GM21528 (cell line): ENCODE results near the gene TBL2.
"Not testable (repeated sequence)": the region's sequence is repeated elsewhere in the genome, so short reads cannot be mapped to it uniquely, and the experiment has no call there.

Experiments
- ATAC-seq: cut with Tn5 transposase; IDR thresholded peaks from one replicate; pipeline ENCODE4 v1.9.1; 2021; ENCODE audit warnings: mild to moderate bottlenecking, moderate library complexity; ENCODE audit not compliant: unreplicated experiment, low FRiP score

The TBL2 gene

DNA sequence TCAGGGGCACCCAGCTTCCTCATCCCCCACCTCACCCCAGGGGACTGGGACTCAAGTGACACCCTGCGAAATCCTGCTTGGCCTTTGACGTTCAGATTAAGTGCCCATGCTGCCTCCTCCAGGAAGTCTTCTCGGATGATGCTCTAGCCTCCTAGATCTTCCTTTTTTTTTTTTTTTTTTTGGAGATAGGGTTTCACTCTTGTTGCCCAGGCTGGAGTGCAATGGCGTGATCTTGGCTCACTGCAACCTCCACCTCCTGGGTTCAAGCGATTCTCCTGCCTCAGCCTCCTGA, 29.3 kb upstream of the TBL2 start:
- not testable (repeated sequence) for ATAC-seq

DNA sequence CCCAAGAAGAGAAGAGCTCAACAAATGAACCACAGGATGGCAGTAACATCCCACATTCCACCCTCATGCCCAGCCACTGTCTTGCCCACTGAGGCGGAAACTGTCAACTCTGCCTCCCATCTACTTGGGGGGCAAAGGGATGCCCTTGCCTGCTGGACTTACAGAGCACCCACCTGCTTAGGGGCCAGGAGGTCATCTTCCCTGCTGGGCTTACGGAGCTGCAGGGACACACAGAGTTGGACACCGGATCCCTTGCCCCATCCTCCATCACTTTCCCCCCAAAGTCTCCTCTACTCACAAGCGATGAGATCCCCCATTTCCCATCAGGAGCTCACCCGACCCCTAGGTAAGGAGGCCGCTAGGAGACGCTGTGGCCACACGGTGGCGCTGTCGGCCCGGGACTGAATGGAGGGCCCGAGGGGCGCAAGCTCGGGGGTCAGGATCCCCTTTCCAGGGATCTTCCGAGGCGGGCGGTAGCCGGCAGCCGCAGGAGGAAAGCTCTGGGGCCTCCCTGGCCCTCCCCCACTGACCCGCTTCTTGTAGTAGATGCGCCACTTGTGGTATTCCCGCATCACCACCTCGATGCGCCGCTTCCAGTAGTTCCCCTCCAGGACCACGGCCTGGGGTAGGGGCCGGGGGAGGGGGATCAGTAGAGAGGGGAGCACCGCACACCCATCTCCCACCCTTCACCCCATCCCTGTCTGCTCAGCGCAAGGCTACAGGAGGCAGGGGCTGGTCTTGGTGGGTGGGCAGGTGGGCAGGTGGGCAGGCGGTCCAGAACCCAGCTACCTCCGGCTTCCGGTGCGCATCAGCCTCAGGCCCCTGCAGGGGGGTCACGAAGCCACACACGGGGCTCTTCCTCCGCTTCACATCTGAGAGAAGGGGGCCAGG, 28.7 kb upstream of the TBL2 start:
- no peak for ATAC-seq

DNA sequence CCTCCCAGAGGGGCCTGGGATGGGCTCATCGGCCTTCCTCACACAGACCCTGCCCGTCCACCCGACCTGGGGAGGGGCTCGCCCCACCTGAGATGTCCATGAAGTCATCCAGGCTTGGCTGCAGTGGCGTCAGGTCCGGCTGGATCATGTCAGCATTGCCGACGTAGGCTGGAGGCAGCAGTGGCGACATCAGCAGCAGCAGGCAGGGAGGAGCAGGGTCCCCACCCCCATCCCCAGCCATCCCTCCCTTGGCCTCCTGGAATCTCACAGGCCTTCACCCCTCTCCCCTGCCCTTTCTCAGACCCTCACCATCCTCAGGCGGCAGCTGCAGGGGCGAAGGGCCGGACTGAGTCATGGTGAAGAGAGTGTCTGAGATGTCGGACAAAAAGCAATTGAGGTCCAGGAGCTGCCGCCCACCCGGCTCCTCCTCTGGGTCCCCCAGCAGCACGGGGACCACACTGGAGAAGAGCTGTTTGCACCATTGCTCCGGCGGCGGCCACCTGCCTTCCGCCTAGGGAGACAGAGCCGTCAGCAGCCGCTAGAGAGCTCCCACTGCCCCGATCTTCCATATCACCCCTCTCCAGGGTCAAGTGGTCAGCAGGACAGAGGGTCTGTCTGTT, 27.3 kb upstream of the TBL2 start:
- no peak for ATAC-seq

DNA sequence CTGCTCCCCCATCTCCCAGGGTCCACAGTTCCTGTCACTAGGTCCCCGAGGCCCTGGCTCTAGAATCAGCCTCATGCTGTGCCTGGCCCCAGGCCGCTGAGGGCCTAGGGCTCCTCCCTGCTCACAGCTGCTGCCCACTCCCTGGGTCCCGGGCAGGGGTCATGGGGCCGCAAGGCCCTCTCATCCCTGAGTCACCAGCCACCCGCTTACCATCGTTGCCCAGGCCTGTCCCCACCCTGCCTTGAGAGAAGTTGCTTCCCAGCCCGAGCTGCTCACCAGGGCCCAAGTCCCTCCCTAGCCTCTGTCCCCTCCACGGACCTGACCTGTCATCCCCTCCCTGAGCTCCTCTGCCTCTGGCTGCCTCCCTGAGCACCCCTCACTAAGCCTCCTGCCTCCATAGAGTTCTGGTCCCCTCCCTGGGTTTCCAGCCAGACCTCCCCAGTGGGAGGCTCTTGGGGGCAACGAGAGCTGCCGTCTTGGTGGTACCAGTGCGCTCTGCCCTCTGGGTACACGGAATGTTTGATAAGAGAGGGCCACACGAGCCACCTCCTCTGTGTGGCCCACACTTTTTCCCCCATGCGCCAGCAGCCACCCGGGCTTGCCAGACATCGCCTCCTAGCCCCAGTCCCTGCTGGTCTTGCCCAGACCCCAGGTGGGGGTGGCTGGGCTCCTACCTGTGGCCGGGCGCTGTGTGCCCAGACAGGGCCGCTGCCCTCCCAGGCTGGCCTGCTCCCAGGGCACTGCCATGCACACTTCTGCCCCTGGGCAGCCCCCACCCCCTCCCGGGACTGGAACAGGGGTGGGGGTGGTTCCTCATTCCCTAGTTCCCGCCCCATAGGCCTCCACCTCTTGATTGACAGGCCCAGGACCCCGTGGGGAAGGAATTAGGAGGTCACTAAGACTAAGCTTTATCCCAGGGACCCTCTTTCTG, 24.6 kb upstream of the TBL2 start:
- ATAC-seq, result no peak

DNA sequence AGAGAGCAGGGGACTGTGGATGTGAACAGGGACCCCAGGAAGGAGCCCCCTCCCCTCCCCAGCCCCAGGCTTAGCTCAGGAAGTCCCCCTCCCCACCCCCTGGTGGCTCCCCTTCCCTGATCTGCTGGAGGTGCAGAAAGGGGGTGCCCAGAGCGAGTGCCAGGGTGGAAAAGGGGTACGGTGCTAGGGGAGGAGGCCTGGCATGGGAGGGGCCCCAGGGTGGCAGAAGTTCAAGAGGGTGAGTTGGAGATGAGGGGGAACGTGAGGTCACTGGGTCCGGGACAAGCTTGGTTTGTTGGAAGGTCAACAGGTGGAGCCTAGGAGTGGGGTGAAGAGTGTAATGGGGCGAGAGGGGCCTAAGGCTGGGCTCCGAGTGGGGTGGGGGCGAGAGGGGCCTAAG, 21.5 kb upstream of the TBL2 start:
- no peak for ATAC-seq

DNA sequence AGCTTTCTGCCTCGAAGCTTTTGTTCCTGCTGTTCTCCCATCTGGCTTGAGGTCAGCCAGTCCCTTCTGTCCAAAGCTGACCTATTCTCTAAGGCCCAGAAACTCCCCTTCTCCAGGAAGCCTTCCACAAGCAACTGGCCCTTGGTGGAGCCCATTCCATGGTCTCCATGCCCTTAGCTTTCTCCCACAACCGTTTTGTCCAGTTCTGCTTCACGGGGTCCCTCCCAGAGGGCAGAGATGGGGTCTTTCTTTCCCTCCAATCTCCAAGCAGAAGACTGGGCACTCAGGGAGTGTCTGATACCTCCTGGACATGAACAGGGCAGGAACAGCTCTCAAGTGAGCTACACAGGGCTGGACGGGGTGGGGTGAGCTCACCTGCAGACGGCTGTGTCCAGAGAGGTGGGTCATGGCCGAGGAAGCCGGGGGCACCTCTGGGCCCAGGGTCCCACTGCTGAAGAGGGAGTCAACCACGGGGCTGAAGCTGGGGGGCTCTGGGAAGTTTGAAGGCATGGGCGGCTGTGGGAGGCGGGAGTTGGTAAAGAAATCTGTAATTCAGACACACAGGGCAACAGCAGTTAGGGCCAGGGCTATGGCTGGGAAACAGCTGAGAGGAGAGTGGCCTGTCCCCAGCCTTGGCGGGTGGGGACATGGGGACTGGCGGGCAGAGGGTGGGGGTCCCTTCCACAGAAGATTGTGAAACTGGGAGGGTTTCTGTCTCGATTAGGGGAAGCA, 20.9 kb upstream of the TBL2 start:
- ATAC-seq, result no peak

DNA sequence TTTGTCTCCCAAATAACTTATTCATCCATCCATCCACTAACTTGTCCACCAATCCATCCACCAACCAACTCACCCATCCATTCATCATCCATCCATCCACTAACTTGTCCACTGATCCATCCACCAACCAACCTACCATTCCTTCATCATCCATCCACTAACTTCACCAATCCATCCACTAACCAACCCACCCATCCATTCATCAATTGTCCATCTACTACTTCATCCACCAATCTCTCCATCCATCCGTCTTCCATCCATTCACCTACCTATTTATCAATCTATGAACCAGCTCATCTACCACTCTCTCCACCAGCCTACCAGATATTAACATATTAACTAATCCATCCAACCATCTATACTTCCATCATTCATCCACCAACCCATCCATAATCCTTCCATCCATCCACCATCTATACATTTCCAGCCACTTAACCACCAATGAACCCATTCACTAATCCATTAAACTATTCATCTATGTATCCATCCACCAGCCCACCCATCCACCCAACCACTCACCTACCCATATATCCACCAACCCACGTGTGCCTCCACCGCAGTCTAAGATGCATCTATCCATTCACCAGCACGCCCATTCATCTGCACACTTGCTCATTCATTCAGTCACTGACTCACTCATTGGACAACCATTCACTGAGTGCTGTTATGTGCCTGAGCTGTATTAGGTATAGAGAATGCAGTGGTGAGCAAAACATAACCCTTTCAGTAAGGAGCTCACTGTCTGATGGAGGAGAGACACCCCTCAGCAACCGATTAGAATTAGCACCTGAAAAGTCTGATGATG, 19.8 kb upstream of the TBL2 start:
- ATAC-seq, result no peak

DNA sequence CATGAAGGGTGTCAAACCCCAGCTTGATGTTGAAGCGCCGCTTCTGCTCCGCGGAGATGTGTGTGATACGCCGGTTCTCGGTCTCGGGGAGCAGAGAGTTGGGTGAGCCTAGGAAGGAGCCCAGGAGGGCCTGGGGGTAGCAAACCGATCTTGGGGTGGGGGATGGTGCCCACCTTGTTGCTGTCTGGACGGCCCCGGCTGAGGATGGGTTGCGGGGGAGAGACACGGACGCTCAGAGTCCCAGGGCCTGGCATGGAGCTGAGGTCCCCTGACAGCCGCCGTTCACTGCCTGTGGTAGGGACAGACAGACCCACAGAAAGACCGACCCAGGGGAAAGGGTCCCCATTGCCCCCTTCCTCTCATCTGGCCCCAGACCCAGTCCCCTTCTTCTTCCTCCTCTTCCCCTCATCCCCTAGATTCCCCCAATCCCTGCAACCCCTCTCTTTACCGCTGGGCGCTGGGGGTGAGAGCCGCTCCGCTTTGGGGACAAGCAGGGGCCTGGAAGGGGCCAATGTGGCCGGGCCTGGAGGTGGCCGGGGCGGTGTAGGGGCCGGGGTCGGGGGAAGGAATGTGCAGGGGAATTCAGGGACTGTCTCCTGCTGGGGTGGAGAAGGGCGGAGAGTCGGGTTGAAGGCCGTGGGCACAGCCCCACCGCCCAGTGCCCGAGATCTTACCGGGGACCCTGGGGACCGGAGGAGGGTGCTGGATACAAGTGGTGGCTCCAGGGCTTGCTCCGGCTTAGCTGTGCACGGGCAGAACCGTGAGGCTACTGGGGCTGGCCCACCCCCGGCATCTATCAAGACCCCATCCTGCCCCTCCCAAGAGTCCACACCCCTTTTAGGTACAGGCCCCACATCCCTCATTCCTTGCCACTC, 18.0 kb upstream of the TBL2 start:
- no peak for ATAC-seq

DNA sequence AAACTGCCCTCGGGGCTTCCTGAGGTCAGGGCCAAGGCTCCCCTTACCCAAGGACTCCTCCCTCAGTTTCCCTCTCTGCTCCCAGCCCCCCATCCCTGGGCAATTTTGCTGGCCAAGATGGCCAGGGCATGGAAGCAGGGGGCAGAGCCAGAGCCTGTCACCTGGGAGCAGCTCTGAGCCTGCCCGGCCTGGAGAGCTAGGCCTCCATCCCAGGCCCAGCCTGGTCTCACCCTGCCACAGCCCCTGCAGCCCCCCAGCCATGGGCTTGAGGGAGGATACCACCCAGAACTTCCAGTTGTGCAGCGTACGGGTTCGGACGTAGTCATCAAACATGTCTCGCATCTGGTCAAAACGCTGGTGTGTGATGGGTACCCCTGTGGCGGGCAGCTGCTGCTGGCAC, 17.0 kb upstream of the TBL2 start:
- no peak for ATAC-seq

DNA sequence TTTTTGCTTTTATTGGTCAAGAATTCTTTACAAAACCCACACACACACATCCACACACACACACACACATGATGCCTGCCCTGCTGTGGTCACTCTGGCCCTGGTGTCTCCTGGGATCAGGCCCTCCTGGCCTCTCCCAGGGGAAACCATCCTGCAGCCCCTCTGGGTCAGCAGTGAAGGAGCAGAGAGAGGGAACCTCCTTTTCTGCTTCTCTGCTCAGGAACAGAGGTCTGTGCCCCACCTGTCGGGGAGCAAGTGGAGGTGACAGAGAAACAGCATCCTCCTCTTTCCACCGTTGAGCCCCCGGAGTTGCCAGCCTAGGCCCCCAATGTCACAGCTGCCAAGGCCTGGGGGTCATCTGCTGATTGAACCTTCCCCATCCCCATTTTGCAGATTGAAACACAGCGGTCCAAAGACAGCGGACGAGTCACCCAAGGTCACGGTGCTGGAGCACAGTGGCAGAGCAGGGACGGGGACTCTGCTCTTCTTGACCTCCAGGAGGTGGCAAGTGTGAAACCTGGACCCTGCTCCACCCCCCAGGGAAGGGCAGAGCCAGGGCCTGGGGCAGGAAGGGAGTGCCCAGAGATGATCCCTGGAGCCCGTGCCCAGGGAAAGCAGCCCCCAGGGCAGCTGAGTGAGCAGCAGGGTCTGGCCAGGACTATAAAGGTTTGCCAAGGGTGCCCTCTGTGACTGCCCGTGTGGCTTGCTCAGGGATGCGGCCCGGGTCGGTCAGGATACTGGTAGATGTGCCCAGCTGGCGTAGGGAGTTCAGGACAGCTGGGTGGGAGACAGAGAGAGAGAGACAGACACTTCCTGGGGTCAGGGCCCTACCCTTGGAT, 15.0 kb upstream of the TBL2 start:
- ATAC-seq, result no peak

DNA sequence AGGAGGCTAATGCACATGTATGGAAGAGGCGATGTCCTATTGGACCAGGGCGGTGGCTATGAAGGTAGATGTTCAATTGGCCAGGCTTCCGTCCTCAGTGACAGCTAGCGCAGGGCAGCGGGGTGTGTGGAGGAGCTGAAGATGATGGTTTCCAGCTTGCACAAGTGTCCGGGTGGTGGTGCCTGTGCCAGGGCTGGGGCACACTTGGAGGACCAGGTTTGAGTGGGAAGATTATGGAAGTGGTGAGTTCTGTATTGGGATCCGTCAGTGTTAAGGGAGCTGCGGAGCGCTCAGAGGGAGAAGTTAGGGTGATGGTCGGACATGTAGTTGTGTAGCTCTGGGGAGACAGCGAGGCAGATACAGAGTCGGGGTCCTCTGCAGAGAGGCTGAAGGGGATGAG, 8.5 kb upstream of the TBL2 start:
- ATAC-seq, result no peak

DNA sequence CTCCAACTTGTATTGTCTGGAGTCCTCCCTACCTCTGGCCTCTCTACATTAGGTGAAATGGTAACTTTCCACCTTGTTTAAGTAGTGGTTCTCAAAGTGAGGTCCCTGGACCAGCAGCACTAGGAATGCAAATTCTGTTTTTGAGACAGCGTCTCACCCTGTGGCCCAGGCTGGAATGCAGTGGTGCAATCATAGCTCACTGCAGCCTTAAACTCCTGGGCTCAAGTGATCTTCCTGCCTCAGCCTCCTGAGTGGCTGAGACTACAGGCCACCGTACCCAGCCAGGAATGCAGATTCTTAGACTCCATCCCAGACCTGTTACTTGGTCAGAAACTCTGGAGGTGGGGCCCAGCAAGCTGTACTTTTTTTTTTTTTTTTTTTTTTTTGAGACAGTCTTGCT, 6.8 kb upstream of the TBL2 start:
- ATAC-seq, result no peak

DNA sequence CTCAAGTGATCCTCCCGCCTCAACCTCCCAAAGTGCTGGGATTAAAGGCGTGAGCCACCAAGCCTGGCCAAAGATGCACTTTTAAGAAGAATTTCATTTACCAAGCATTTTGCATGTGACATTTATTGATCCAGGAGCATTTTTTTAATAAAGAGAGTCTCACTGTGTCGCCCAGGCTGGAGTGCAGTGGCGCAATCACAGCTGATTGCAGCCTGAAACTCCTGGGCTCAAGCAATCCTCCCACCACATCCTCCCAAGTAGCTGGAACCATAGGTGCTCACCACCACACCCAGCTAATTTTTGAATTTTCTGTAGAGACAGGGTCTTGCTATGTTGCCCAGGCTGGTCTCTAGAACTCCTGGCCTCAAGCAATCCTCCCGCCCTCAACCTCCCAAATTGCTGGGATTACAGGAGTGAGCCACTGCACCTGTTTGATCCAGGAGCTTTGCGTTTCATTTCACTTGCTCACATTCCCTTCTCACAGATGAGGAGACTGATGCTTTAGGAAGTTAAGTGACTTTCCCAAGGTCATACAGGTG, 4.4 kb upstream of the TBL2 start:
- ATAC-seq, result no peak

DNA sequence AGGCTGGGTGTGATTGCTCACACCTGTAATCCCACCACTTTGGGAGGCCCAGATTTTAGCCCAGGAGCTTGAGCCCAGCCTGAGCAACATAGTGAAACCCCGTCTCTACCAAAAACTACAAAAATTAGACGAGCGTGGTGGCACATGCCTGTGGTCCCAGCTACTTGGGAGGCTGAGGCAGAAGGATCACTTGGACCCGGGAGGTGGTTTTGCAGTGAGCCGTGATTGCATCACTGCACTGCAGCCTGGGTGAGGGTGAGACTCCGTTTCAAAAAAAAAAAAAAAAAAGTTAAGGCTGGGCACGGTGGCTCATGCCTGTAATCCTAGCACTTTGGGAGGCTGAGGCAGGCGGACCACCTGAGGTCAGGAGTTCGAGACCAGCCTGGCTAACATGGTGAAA, 2.6 kb upstream of the TBL2 start:
- not testable (repeated sequence) for ATAC-seq

DNA sequence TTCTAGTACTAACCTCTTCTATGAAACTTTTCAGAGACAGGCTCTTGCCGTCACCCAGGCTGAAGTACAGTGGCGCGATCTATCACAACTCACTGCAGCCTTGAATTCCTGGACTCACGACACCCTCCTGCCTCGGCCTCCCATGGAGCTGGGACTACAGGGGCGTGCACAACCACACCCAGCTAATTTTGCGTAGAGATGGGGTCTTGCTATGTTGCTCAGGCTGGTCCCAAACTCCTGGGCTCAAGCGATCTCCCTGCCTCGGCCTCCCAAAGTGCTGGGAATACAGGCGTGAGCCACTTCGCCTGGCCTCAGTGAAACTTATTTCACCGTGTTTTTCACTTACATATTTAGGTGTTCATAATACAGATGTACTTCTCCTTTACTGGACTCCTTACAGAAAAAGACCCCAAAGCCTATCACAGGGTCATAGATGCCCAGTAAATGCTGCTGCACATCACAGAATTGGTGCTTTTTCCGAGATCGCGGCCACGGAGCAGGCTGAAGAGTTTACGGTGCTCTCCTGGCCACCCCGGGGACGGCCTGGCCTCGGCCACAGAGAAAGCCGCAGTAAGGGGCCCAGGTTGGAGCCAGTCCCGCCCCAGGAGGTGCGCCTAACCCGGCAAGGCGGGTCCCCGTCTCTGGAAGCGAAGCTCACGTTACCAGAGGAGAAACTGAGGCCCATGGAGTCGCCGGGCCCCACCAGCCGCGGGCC, 595 bp downstream of the TBL2 start:
- ATAC-seq, result peak; percentile 25

DNA sequence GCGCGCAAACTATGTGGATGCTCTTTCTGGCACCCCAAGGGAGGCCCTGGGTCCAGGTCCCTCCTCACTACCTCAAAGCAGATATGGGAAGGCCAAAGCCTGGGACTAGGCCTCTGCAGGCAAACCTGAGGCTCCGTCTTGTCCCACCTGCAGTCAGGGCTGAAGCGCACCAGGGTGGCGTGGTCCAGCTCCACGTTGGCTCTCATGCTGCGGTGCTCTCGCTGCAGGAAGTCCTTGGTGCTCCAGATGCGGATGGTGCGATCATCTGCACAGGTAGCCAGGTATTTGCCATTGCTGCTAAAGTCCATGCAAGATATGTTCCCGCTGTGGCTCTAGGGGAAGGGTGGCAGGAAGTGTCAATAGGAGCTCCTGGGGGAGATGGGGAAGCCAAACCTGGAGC, 4.6 kb downstream of the TBL2 start:
- no peak for ATAC-seq

DNA sequence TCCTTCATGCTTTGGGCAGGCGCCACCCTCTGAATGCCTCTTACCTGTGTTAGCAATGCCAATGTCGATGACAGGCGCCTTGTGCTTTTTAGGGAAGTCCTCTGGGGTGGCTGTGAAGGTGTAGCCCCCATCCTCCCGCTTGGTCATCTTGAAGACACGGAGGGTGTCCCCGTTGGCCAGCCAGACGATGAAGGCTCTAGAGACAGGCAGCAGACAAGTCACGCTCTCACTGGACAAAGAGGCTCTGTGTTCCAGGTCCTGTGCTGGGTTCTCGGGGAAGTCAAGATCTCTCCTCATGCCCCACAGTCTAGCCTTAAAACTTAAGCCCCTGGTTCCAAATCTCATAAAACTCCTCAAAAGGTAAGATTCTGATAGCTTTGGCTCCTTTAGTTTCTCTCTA, 5.1 kb downstream of the TBL2 start:
- no peak for ATAC-seq
